ENCODE measurements around the gene AFP.

GRCh38 chr4:73477176-73477575 lies 41.2 kb downstream of the AFP start:
- TF ChIP-seq CTCF (conservative IDR thresholded peaks at IDR 0.05; ENCODE audit: low read depth, low read length) (no peak), EZH2phosphoT487 (IDR thresholded peaks at IDR 0.05; ENCODE audit: borderline replicate concordance, low read length) (no peak), EZH2 (IDR thresholded peaks at IDR 0.05; ENCODE audit: low read length, unreplicated experiment) (no peak)

Data from PC-3 (cell line).